ENCODE measurements around the gene ITPK1. TPM values are rescaled to one million over a fixed set of nuclear protein-coding genes. Genes with fewer than 3 reads are reported as not detected.
A peak's percentile ranks its signal among the peaks of the same experiment; 100 is the strongest.

Gene ITPK1
- polyA plus RNA-seq, 6 donors from 2014 or later = 8.5 to 20.1 (median 16.2) TPM

DNA sequence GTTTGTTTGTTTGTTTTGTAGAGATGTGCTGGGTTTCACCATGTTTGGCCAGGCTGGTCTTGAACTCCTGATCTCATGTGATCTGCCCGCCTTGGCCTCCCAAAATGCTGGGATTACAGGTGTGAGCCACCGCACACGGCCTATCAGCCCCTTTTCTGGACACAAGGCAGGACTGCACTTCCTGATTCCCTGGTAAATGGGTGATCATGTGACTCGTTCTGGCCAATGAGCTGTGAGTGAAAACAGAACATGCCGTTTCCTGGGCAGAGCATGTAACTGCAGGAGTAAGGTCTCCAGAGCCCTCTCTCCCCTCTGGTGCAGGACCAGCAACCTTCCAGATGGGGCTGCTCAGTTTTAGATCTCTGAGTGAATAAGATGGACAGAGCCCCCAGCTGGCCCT is 92.7 kb downstream of the ITPK1 start:
- Mint-ChIP-seq H3K4me3 (no peak overlapping the region), H3K27ac (peak overlapping the region in 1 of 6 donors; percentile 64), H3K9me3 (peaks cover 0 to 2% (median 0%) of the 10 kb centered on the region in 7 donors), H3K4me1 (peaks cover 9 to 23% (median 11%) of the 10 kb centered on the region in 3 donors), H3K27me3 (no peaks in the 10 kb centered on the region), H3K36me3 (peaks cover 0 to 5% of the 10 kb centered on the region in 2 donors)
- no peak for DNase-seq
- no peak for ATAC-seq (ENCODE audit: low read depth in 2 of 2)

DNA sequence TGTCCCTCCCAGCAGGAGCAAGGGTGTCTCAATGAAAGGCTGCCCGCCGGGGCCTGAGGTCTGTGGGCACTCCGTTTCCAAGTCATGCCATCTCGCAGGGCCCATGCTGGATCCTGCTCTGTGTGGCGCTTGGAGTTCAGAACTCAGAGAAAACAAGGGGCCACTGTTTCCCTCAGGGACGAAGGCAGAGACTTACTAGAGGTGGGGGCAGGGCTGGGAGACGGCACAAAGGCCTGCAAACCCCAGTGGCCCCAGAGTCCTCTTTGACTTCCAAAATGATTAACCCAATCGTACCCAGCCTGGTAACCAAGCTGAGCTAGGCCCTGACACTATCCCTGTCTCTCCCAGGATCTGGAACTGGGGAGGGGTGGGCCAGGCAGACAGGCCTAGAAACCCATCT is 95.8 kb downstream of the ITPK1 start:
- H3K4me1 Mint-ChIP-seq = peaks cover 5 to 22% (median 13%) of the 10 kb centered on the region in 3 donors
- no peak for DNase-seq
- no peaks in the 10 kb centered on the region for H3K36me3 Mint-ChIP-seq
- peaks cover 0 to 2% (median 0%) of the 10 kb centered on the region in 7 donors for H3K9me3 Mint-ChIP-seq
- no peaks in the 10 kb centered on the region for H3K27me3 Mint-ChIP-seq
- ATAC-seq (ENCODE audit: low read depth in 2 of 2) = no peak
- no peak overlapping the region for H3K27ac Mint-ChIP-seq
- H3K4me3 Mint-ChIP-seq = no peak overlapping the region

DNA sequence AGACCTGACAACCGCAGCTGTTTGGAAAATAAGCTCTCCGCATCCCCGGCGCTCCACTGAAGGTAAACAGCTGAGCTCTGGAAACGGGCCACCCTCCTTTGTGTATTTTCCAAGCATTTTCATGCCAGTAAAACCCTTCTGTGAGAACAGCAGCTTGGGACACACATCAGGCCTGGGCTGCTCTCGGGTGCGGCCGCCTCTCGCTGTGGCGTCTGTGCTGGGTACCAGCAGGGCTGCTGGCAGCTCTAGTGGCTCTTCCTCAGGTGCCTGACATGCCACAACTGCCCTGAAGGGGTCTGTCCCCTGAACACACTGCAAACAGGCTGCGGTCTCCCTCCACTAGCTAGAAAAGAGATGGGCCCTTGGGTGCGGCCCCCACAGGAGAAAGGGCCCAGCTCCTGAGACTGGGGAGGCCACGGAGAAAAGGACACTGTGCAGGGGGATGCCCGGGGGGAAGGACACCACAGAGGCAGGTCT is 96.3 kb downstream of the ITPK1 start:
- H3K27ac Mint-ChIP-seq = no peak overlapping the region
- no peak overlapping the region for H3K4me3 Mint-ChIP-seq
- H3K9me3 Mint-ChIP-seq = peaks cover 0 to 2% (median 0%) of the 10 kb centered on the region in 7 donors
- DNase-seq (no peak), ATAC-seq (ENCODE audit: low read depth in 2 of 2) (no peak)
- no peaks in the 10 kb centered on the region for H3K27me3 Mint-ChIP-seq
- H3K36me3 Mint-ChIP-seq = no peaks in the 10 kb centered on the region
- H3K4me1 Mint-ChIP-seq = peaks cover 5 to 26% (median 13%) of the 10 kb centered on the region in 3 donors

- peaks cover 0 to 2% (median 0%) of the 10 kb centered on the region in 7 donors for H3K9me3 Mint-ChIP-seq
- H3K4me3 Mint-ChIP-seq = no peak overlapping the region
- DNase-seq (no peak), ATAC-seq (ENCODE audit: low read depth in 2 of 2) (no peak)
- H3K36me3 Mint-ChIP-seq = no peaks in the 10 kb centered on the region
- H3K27ac Mint-ChIP-seq = peak overlapping the region in 1 of 6 donors; percentile 66
- H3K4me1 Mint-ChIP-seq = peaks cover 14 to 34% (median 20%) of the 10 kb centered on the region in 3 donors
- no peaks in the 10 kb centered on the region for H3K27me3 Mint-ChIP-seq
Observed at GRCh38 chr14:93018366-93018765, 97.4 kb downstream of the ITPK1 start.

GRCh38 chr14:93017898-93018297 is 97.8 kb downstream of the ITPK1 start:
- ATAC-seq (ENCODE audit: low read depth in 2 of 2) = no peak
- no peaks in the 10 kb centered on the region for H3K27me3 Mint-ChIP-seq
- no peaks in the 10 kb centered on the region for H3K36me3 Mint-ChIP-seq
- peaks cover 17 to 32% (median 19%) of the 10 kb centered on the region in 3 donors for H3K4me1 Mint-ChIP-seq
- no peak for DNase-seq
- no peak overlapping the region for H3K4me3 Mint-ChIP-seq
- H3K9me3 Mint-ChIP-seq = peaks cover 0 to 2% (median 0%) of the 10 kb centered on the region in 7 donors
- peak overlapping the region in 1 of 6 donors; percentile 66 for H3K27ac Mint-ChIP-seq

DNA sequence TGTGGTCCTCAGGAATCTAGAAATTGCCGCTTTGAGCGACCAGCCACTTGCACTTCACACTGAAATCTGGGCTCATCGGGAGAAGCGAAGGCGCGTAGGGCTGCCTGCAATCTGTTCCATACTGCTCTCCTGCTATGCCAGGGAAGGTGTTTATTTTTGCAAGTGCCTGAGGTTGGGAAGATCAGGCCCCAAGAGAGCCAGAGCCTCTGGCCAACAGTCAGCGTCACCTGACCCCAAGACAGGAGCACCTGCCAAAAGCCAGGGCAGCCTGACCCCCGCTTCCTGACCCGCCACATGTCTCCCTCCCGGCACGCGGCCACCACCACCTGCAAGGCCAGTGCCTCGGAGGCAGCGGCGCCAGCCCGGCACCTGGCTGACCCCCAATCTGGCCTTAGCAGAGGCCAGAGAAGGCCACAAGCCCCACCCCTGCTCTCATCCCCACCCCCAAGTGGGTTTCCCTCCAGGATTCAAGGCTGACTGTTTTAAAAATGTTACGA is 98.4 kb downstream of the ITPK1 start:
- Mint-ChIP-seq H3K27me3 (no peaks in the 10 kb centered on the region), H3K27ac (peak overlapping the region in 2 of 6 donors; percentile 52 to 66), H3K9me3 (no peaks in the 10 kb centered on the region), H3K4me3 (no peak overlapping the region), H3K4me1 (peaks cover 18 to 28% (median 19%) of the 10 kb centered on the region in 3 donors), H3K36me3 (no peaks in the 10 kb centered on the region)
- DNase-seq (no peak), ATAC-seq (ENCODE audit: low read depth in 2 of 2) (no peak)

GRCh38 chr14:93016275-93016845 is 99.4 kb downstream of the ITPK1 start:
- no peak for DNase-seq
- Mint-ChIP-seq H3K27ac (no peak overlapping the region), H3K36me3 (no peaks in the 10 kb centered on the region), H3K4me3 (no peak overlapping the region), H3K4me1 (peaks cover 19 to 33% (median 23%) of the 10 kb centered on the region in 3 donors), H3K9me3 (no peaks in the 10 kb centered on the region), H3K27me3 (no peaks in the 10 kb centered on the region)
- ATAC-seq (ENCODE audit: low read depth in 2 of 2) = no peak

GRCh38 chr14:93015505-93015904 is 100.2 kb downstream of the ITPK1 start:
- ATAC-seq (ENCODE audit: low read depth in 2 of 2) (no peak), DNase-seq (no peak)
- peaks cover 19 to 33% (median 20%) of the 10 kb centered on the region in 3 donors for H3K4me1 Mint-ChIP-seq
- no peaks in the 10 kb centered on the region for H3K36me3 Mint-ChIP-seq
- no peak overlapping the region for H3K4me3 Mint-ChIP-seq
- H3K27me3 Mint-ChIP-seq = no peaks in the 10 kb centered on the region
- peak overlapping the region in 1 of 6 donors; percentile 11 for H3K27ac Mint-ChIP-seq
- H3K9me3 Mint-ChIP-seq = no peaks in the 10 kb centered on the region

DNA sequence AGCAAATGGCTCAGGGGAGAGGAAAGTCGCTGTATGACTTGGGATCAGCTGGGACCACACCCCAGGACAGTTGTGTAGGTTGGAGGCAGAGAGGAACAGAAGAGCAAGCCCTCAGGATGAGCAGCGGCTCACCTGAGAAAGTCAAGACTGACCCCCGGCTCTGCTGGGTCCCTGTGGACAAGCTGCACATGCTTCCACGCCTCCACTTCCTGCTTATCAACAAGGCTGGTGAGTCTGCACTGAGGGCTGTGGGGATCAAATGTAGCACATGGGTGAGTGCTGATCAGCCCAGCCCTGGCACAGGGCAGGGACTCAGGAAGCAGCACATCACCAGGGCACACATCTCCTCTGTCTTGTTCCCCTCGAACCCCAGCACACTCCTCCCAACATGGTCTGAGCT is 100.7 kb downstream of the ITPK1 start:
- Mint-ChIP-seq H3K27me3 (no peaks in the 10 kb centered on the region), H3K36me3 (no peaks in the 10 kb centered on the region), H3K4me3 (peak overlapping the region in 1 of 8 donors; percentile 70), H3K9me3 (no peaks in the 10 kb centered on the region), H3K27ac (peak overlapping the region in 2 of 6 donors; percentile 44 to 69), H3K4me1 (peaks cover 17 to 33% (median 19%) of the 10 kb centered on the region in 3 donors)
- ATAC-seq (ENCODE audit: low read depth in 2 of 2) (no peak), DNase-seq (no peak)

GRCh38 chr14:93014058-93015023 is 101.4 kb downstream of the ITPK1 start:
- Mint-ChIP-seq H3K27ac (peak overlapping the region in 5 of 6 donors; percentile 28 to 89 (median 74)), H3K4me1 (peaks cover 17 to 33% (median 19%) of the 10 kb centered on the region in 3 donors), H3K4me3 (peak overlapping the region in 1 of 8 donors; percentile 70), H3K36me3 (no peaks in the 10 kb centered on the region), H3K27me3 (no peaks in the 10 kb centered on the region), H3K9me3 (no peaks in the 10 kb centered on the region)
- DNase-seq = no peak
- ATAC-seq (ENCODE audit: low read depth in 2 of 2) = no peak

GRCh38 chr14:93012951-93013719 is 102.6 kb downstream of the ITPK1 start:
- H3K36me3 Mint-ChIP-seq = no peaks in the 10 kb centered on the region
- peak overlapping the region in 1 of 8 donors; percentile 32 for H3K4me3 Mint-ChIP-seq
- H3K27me3 Mint-ChIP-seq = no peaks in the 10 kb centered on the region
- H3K4me1 Mint-ChIP-seq = peaks cover 18 to 33% (median 22%) of the 10 kb centered on the region in 3 donors
- DNase-seq = no peak
- ATAC-seq (ENCODE audit: low read depth in 2 of 2) = no peak
- H3K27ac Mint-ChIP-seq = peak overlapping the region in 5 of 6 donors; percentile 44 to 75 (median 59)
- no peaks in the 10 kb centered on the region for H3K9me3 Mint-ChIP-seq

GRCh38 chr14:93012506-93012905 is 103.2 kb downstream of the ITPK1 start:
- Mint-ChIP-seq H3K36me3 (no peaks in the 10 kb centered on the region), H3K4me1 (peaks cover 23 to 36% (median 28%) of the 10 kb centered on the region in 3 donors), H3K4me3 (no peak overlapping the region), H3K27me3 (no peaks in the 10 kb centered on the region), H3K27ac (peak overlapping the region in 3 of 6 donors; percentile 50 to 84 (median 63)), H3K9me3 (no peaks in the 10 kb centered on the region)
- ATAC-seq (ENCODE audit: low read depth in 2 of 2) (no peak), DNase-seq (no peak)

Data from naive B cell (primary cell).